Neutrophil (primary cell): ENCODE results near the gene CTNNAL1.
"Not testable (repeated sequence)": the region's sequence is repeated elsewhere in the genome, so short reads cannot be mapped to it uniquely, and the experiment has no call there.

ENCODE experiments used
- H3K27ac ChIP-seq: fragments of 200-600 bp; sonication (generic); 2 replicates; pipeline ENCODE4 v1.5.1; 2016; ENCODE audit warnings: mild to moderate bottlenecking, moderate library complexity
- H3K27me3 ChIP-seq: fragments of 200-600 bp; sonication (generic); 2 replicates; pipeline ENCODE4 v1.6.0; 2016; ENCODE audit warnings: mild to moderate bottlenecking
- H3K36me3 ChIP-seq: fragments of 200-600 bp; sonication (generic); 2 replicates; pipeline ENCODE4 v1.5.1; 2017
- H3K4me1 ChIP-seq, 2 experiments: fragments of 200-600 bp in 1 of 2; sonication (generic) in 1 of 2; 1 replicate in 1 of 2; 2 replicates in 1 of 2; pipeline versions ENCODE4 v1.5.1 to v1.6.1; 2013 to 2016; ENCODE audit warnings: low read depth in 1 of 2, low read length in 1 of 2, mild to moderate bottlenecking in 1 of 2, moderate library complexity in 1 of 2; ENCODE audit not compliant: control insufficient read depth in 1 of 2, insufficient read depth in 1 of 2
- H3K4me3 ChIP-seq, 2 experiments: fragments of 200-600 bp in 1 of 2; sonication (generic) in 1 of 2; 1 replicate in 1 of 2; 2 replicates in 1 of 2; pipeline ENCODE4 v1.5.1; 2013 to 2016; ENCODE audit warnings: low read depth in 1 of 2, low read length in 1 of 2, mild to moderate bottlenecking in 1 of 2, moderate library complexity in 1 of 2
- H3K9me3 ChIP-seq: fragments of 200-600 bp; sonication (generic); 2 replicates; pipeline ENCODE4 v1.5.1; 2016
- TF ChIP-seq, protein P1 (sequence below): fragments of 200-600 bp; sonication (generic); IDR thresholded peaks from 2 replicates; pipeline ENCODE4 v1.5.1; 2016; ENCODE audit warnings: antibody characterized with exemption

Gene CTNNAL1

DNA sequence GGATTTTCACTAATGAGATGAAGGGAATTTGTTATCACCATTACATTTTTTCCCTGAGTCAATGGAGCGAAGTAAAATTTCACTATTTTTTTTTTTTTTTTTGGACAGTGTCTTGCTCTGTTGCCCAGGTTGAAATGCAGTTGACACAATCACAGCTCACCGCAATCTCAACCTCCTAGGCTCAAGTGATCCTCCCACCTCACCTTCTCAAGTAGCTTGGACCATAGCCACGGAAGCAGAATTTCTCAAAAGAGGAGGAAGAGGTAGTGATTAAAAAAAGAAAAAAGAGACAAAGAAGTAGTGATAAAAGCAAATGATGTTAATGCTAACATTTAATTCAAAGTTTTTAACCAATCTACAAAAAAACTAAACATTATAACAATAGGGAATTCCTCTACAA lies 109.1 kb downstream of the CTNNAL1 start:
- Histone ChIP-seq H3K27me3 (no peaks in the 10 kb centered on the region), H3K27ac (no peak overlapping the region), H3K9me3 (no peaks in the 10 kb centered on the region), H3K36me3 (peaks cover 94% of the 10 kb centered on the region), H3K4me3 (no peak overlapping the region), H3K4me1 (no peaks in the 10 kb centered on the region)
- TF ChIP-seq, protein P1, sequence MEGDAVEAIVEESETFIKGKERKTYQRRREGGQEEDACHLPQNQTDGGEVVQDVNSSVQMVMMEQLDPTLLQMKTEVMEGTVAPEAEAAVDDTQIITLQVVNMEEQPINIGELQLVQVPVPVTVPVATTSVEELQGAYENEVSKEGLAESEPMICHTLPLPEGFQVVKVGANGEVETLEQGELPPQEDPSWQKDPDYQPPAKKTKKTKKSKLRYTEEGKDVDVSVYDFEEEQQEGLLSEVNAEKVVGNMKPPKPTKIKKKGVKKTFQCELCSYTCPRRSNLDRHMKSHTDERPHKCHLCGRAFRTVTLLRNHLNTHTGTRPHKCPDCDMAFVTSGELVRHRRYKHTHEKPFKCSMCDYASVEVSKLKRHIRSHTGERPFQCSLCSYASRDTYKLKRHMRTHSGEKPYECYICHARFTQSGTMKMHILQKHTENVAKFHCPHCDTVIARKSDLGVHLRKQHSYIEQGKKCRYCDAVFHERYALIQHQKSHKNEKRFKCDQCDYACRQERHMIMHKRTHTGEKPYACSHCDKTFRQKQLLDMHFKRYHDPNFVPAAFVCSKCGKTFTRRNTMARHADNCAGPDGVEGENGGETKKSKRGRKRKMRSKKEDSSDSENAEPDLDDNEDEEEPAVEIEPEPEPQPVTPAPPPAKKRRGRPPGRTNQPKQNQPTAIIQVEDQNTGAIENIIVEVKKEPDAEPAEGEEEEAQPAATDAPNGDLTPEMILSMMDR = no peak

DNA sequence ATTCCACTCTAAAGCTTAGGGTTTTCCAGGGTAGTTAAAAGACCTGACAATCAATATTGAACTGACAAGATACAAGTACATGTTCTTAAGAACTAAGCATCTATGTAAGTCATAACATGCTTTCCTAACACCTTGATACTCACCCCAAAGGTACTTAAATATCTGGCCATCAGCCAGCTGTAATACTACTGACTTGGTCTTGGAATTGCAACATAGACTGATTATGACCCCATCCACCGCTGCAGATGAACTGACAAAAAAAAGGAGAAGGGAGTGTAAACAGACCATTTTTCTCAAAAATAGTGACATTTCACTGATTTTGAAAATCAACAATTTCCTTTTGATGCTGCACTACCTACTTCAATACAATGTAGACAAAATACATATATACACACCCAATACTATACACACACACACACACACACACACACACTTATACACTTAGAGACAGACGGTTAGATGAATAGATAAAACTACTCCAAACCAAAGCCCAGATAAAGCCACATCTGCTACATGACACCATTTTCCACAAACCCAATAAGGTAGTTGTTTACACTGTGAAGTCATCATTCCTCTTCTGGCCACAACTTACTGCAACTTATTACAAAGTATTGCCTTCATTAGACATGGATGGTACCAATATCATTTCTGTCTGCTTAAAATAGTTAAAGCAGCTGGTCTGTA lies 109.7 kb downstream of the CTNNAL1 start:
- Histone ChIP-seq H3K36me3 (peaks cover 93% of the 10 kb centered on the region), H3K27me3 (no peaks in the 10 kb centered on the region), H3K9me3 (no peaks in the 10 kb centered on the region), H3K4me1 (no peaks in the 10 kb centered on the region), H3K4me3 (no peak overlapping the region), H3K27ac (no peak overlapping the region)
- TF ChIP-seq, protein P1 = no peak

DNA sequence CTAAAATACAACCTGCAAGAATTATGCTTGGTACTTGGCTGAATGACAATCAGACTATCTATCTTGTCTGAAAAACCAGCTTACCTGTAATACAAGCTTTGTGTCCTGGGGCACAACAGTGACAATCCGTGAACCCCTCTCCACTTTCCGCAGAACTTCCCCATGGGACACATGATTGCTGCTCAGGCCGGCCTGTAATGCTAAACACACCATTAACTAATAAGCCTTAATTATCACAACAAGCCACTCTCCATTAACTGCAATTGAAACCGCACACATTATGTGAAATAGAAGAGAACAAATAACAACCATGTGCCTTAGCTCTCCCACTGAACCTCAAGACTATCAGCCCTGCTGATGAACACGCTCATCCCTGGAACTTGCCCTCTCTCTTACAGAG lies 113.1 kb downstream of the CTNNAL1 start:
- Histone ChIP-seq H3K4me1 (no peaks in the 10 kb centered on the region), H3K36me3 (peaks cover 94% of the 10 kb centered on the region), H3K27me3 (no peaks in the 10 kb centered on the region), H3K27ac (no peak overlapping the region), H3K9me3 (no peaks in the 10 kb centered on the region), H3K4me3 (no peak overlapping the region)
- TF ChIP-seq, protein P1 = no peak

DNA sequence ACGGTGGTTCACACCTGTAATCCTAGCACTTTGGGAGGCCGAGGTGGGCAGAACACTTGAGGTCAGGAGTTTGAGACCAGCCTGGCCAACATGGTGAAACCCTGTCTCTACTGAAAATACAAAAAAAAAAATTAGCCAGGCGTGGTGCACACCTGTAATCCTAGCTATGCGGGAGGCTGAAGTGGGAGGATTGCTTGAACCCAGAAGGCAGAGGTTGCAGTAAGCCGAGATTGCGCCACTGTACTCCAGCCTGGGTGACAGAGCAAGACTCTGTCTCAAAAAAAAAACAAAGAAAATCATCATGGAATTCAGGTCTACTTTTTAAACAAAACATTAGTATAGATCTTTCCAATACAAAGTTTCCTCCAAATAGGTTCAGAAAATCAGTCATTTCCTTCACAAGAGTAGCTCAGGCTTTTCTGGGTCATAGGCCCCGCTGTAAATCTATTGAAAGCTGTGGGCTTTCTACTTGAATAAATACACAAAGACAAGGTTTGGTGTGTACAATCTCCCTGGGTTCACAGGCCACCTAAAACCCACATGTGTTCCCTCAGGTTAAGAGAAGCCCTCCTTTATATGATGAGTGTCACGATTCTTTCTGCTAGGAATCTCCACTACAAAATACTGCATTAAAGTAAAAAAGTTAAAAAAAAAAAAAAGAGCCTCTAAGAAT lies 114.1 kb downstream of the CTNNAL1 start:
- not testable (repeated sequence) for H3K4me3 ChIP-seq, H3K4me1 ChIP-seq, H3K27me3 ChIP-seq, H3K9me3 ChIP-seq, H3K27ac ChIP-seq
- H3K36me3 ChIP-seq = peaks cover 94% of the 10 kb centered on the region

DNA sequence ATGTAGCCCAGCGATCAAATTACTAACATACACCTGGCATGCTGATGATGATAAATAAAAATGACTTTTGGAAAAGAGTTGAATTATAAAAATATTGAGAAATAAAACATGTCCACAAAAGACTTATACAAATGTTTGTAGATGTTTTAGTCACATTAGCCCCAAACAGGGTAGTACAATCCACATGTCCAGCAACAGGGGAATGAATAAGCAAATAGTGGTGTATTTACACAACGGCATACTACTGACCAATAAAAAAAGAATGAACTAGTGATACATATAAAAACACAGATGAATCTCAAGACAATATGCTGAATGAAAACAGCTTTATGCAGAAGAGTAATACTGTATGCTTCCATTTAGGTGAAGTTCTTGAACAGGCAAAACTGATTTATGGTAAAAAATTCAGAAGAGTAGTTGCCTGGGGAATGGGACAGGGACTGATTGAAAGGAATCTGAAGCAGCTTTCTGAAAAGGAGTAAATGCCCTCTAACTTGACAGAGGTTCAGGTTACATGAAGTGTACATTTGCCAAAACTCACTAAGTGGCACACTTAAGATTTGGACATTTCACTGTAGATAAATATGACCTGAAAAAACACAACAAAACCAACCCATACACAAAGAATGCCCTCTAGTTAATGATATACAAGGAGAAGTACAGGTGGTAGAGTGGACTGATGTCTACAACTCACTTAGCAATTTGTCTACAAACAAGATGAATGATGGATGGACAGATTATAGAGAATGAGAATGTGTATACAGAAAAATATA lies 115.8 kb downstream of the CTNNAL1 start:
- Histone ChIP-seq H3K9me3 (no peaks in the 10 kb centered on the region), H3K4me1 (no peaks in the 10 kb centered on the region), H3K4me3 (no peak overlapping the region), H3K27ac (no peak overlapping the region), H3K27me3 (no peaks in the 10 kb centered on the region), H3K36me3 (peaks cover 96% of the 10 kb centered on the region)
- TF ChIP-seq, protein P1 = no peak
